Posterior cingulate gyrus (tissue), 11 donors: ENCODE data around the gene FKBP1B.

Experiments
- DNase-seq, 10 donors: peaks; one replicate each; pipeline versions ENCODE4 v3.0.0 to v3.0.0-alpha.2; 2020 to 2021; ENCODE audit warnings: mixed read lengths in 3 of 10
- intact Hi-C: fragments of 100-400 bp; cut with DNase I; formaldehyde crosslinking; loops from one replicate; pipeline ENCODE4 v1.15.1; 2023

Gene FKBP1B

DNA sequence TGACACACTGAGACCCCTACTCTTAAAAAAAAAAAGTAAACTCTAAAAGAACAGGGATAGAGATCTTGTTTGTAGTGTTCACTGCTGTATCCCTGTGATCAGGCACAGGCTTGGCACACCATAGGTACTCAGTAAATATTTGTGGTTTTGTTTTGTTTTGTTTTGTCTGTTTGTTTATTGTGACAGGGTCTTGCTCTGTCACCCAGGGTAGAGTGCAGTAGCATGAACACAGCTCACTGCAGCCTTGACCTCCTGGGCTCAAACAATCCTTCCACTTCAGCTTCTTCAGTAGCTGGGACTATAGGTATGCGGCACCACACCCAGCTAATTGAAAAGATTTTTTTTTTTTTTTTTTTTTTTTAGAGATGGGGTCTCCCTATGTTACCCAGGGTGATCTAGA is 3.4 kb downstream of the FKBP1B start:
- no peak for DNase-seq
- intact Hi-C loops = no loop called here

DNA sequence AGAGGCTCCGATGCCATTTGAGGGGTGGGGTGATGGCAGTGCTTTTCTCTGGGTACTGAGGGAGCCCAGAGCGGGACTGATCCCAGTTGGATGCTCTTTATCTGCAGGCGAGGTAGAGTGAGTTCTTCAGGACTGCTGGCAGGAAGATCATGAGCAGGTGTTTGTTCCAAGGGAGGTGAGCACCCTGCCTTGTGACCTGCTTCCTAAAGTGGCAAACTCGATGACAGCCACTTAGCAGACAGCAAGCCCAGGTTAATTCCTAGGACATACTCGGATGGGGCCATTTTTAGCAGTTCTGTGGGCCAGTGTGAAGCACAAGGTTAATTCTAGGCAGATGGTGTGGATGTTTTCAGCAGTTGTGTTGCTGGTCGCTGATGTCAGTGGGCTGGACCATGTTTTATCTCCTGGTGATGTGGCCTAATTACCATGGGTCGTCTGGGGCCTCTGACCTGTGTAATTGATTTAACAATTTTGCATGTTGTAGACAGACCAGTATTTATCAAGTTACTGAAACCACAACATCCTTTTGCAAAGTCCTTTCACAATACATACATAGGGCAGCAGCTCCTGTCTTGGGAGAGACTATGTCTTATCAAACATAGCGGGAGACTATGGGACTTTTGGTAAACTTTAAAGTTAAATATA is 4.9 kb downstream of the FKBP1B start:
- intact Hi-C loops = no loop called here
- DNase-seq = no peak

GRCh38 chr2:24055750-24056149 is 6.2 kb downstream of the FKBP1B start:
- no peak for DNase-seq
- intact Hi-C loops = no loop called here

DNA sequence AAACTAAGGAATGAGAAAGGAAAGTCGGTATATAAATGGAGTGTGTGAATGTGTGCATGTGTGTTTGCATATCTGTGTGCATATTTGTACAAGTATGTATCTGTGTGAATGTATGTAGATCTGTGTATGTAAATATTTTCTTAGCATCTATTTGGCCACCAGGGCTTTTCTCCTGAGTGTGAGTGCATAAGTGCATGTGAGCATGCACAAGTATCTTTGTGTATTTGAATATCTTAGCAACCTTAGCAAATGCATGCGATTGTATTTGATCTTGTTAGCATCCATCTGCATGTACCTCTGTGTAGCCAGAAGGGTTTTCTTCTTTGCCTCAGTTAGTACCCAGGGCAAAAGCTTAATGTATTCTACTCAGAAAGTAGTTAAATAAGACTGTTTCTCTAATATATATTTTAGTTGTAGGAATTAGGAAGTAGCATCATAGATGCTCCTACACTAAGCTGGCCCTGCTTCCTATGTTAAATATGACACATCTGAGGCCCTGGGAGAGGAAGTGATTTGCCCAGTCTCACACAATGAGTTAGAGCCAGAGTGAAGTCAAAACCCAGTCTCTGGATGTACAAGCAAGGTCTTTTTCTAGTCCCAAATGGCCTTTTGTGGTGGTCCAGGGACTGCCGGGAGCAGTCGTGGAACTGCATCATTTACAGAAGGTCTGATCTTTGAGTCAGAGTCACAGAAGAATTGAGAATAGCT is 9.2 kb downstream of the FKBP1B start:
- intact Hi-C loops = no loop called here
- DNase-seq = no peak

DNA sequence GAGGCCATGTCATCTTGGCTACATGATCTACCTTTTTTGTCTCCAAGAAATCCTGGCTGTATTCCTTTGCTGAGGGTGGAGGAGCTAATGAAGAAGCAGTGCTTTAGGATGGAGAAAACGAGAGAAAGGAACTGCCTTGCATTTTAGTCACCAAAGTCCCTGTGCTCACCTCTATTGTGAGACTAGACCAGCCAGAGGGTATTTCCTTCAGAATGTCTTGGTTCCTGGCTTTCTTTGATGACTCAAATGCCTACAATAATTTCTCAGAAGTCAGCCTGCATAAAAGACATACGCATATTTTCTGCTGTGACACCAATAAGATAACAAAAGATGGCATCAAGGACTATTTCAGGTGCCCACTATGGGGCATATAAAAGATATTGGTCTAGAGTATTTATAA is 15.8 kb downstream of the FKBP1B start:
- intact Hi-C loops = no loop called here
- DNase-seq = no peak

GRCh38 chr2:24072259-24072658 is 22.7 kb downstream of the FKBP1B start:
- no peak for DNase-seq
- intact Hi-C loops = no loop called here

DNA sequence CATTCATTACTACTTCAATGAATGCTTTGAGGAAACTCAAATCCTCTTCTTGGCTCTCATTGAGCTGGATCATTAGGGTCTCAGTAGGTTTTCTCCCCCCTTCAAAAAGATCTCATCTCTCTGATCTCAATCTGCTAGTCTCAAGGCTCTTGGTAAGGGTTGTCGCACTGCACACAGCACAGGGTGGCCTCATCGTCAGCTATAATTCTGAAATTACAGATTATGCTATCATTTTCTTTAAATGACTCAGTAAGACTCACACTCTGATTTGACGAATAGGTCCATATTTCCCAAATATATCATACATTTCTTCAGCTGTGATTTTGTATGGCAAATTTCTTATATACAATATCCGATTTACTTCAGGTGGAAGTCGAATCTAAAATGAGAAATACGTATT is 24.3 kb downstream of the FKBP1B start:
- no peak for DNase-seq
- intact Hi-C loops = no loop called here

GRCh38 chr2:24075259-24075658 is 25.7 kb downstream of the FKBP1B start:
- no peak for DNase-seq
- intact Hi-C loops = no loop called here

GRCh38 chr2:24075915-24076848 is 26.6 kb downstream of the FKBP1B start, which contains the start of gene SF3B6:
SF3B6 (minus strand) TSS chr2:24076326; CDS start chr2:24076229, 97 bp downstream.
- peak; percentile 90 to 99 (median 96) for DNase-seq
- intact Hi-C loops = loop anchor here (2.0 kb wide), 1 partner anchor 149 kb away; the partner anchor contains the start of gene ATAD2B

DNA sequence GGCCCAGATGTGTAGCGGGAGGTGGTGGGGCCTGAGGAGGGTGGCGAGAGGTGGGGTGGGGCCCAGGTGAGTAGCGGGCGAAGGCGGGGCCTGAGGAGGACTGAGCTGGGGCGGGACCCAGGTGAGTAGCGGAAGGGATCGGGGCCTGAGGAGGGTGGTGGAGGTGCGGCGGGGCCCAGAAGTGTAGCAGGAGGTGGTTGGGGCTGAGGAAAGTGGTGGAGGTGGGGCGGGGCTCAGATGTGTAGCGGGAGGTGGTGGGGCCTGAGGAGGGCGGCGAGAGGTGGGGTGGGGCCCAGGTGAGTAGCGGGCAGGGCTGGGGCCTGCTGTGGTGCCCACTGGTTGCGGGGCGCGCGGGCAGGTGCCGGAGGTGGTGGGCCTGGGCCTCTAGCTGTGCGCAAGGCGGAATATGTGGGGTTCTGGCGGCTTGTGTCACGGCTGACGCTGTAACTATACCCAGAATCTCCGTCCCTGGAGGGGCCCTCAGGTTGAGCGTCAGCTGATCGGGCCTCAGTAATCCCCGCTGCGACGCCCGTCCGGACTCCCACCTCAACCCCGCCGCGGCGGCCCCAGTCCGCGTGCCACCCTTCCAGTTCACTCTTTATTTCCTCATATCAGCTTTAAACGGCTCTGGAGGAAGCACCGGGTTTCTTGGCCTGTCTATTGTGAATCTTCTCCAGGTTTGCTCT is 27.5 kb downstream of the FKBP1B start:
- intact Hi-C loops = loop anchor here (2.0 kb wide), 1 partner anchor 150 kb away; the partner anchor contains the start of gene ATAD2B
- DNase-seq = peak in 6 of 10 donors; percentile 21 to 88 (median 53)

DNA sequence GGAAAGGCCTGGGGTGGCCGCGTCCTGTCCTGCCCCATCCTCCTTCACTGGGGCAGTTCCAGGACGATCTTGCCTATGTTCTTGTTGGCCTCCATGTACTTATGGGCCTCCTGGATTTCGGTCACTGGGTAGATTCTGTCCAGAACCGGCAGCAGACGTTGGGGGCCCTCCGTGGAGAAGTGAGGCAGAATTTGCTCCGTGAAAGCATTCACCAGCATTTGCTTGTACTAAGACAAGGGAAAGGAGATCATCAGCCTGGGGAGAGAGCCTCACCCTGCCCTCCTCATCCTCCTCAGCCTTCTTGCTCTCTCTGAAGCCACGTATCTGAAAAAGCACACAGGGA is 28.0 kb downstream of the FKBP1B start:
- intact Hi-C loops = loop anchor here (2.0 kb wide), 1 partner anchor 151 kb away; the partner anchor contains the start of gene ATAD2B
- no peak for DNase-seq

GRCh38 chr2:24077879-24078278 is 28.3 kb downstream of the FKBP1B start:
- intact Hi-C loops = loop anchor here (2.0 kb wide), 1 partner anchor 151 kb away; the partner anchor contains the start of gene ATAD2B
- DNase-seq = no peak

DNA sequence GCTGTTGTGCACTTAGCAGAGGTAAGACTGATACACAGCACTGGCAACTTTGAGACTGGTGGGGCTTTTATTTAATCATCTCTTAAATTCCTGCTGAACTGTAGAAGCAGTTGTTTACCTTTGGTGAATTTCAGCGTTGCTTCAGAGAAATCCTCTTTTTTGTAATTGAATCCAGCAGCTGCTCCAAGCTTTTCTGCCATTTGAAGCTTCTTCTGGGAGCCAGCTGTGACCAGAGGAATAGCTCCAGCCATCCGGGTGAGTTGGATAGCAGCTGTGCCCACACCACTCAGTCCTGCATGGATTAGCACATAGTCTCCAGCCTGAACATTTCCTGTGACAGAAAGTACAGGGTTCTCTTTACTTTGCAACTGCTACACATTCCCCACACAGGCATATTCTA is 31.2 kb downstream of the FKBP1B start:
- DNase-seq = no peak
- intact Hi-C loops = no loop called here

DNA sequence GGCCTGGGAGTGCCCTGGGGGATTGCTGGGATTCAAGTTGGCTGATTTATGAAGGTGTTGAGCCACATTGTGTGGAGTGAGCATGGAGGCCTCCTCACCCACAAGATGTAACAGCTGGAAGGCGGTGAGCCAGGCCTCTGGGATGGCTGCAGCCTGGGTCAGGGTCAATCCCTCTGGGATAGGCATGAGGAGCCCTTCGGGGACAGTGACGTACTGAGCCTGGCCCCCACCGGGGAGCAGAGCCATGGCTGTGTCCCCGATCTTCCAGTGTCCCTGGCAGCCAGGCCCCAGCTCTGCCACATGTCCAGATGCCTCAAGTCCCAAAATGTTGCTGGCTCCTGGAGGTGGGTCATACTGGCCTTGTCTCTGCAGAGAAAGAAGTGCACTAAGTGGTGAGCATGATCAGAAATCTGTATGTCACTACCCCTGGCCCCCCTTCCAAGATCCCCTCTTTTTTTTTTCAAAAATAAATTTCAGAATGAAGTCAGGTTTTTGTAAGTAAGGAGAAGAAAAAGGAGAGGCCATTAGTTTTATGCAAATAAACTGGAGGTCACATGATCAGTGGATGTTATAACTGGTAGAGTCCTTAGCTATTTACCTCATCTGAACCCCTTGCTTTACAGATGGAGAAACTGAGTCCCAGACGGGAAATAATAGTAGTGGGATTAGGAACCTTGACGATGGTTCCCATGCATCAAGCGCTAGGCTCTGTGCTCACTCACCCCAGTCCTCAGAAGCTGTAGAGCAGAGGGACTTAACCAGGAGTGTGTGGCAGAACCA is 33.4 kb downstream of the FKBP1B start:
- intact Hi-C loops = no loop called here
- no peak for DNase-seq

DNA sequence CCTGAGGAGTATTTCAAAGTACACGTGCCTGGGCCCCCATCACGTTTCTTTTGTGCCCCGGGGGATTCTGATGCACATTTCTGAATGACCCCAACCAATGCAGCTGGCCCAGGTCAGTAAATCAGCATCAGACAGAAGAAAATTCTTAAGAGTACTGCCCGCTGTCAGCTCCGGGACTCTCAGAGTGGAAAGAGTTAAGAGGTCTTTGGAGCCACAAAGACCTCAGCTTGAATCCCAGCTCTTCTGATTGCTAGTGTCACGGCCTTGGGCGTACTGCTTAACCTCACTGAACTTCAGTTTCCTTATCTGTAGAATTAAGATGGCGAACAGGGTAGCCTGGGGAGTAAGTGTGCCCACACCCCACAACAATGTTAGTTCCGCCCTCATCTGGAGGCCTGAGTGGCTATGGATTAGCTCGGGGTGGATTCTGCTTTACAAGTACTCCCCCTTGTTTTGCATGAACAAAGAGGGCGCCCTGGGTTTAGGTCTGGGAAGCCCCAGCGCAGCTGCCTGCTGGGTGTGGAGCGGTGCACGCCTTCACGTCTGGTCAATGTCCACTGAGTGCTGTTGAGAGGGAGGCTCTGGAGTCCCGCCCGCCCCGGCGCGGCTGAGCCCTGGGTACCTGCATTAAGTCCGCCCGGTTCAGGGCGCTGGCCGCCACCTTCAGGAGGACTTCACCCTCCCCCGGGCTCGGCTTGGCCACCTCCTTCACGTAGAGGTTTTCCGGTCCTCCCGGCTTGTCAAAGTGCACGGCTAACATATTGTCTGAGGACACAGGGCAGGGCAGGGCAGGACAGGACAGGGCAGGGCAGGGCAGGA is 34.2 kb downstream of the FKBP1B start:
- intact Hi-C loops = loop anchor here (1.0 to 2.0 kb wide), 3 partner anchors 39 to 259 kb away; partner anchors contain the start of genes ATAD2B, FAM228B and PFN4

DNA sequence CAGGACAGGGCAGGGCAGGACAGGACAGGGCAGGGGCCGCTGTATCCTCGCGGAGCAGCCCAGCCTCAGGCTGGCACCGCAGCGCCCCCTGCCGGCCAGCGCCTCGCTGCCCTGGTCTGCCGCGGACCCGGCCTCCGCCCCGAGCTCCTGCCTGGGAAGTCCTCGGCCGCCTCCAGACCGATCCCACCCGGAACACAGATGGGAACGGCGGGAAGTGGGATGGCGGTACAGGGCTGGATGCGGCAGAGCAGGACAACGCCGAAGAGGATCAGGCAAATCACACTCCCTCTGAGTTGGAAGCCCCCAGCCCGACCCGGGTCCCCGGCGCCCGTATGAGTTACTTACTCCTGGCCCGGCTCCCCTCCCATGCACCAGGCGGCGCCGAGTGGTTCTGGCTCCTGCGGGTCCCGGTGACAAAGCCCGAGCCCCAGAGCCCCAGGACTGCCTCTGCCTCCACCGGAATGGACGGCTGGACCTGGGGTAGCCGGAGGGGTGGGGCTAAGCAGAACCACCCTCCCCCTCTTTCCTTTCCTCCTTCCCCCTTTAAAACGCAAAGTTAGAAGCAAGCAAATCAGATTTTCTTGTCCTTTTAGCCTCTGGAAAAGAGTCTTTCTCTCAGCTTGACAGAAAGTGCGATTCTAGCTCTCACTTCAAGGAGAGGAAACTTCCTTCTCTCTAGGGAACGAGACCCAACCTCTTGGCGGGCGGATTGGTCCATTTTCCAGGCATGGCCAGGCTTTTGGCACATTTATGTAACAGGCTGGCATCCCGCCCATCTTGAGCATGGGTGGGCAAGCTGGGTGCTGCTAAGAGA is 35.1 kb downstream of the FKBP1B start, which contains the start of gene TP53I3:
TP53I3 (minus strand) TSS at position 449 of the 814 bp plus-strand sequence. CDS start 508 bp downstream, outside the sequence.
- intact Hi-C loops = loop anchor here (1.0 to 2.0 kb wide), 3 partner anchors 38 to 260 kb away; partner anchors contain the start of genes ATAD2B, FAM228B and PFN4
- peak; percentile 62 to 98 (median 80) for DNase-seq

More for the DNA sequence above, 34.2 kb downstream of the FKBP1B start:
- peak in 3 of 10 donors; percentile 19 to 73 (median 50) for DNase-seq

GRCh38 chr2:24085200-24085489 is 35.6 kb downstream of the FKBP1B start:
- intact Hi-C loops = loop anchor here (2.0 kb wide), 2 partner anchors 38 to 158 kb away; partner anchors contain the start of genes ATAD2B, FAM228B and PFN4
- no peak for DNase-seq
